ENCODE results near the gene NUP93. TPM values are rescaled to one million over a fixed set of nuclear protein-coding genes. Genes with fewer than 3 reads are reported as not detected.

NUP93 gene
- total and polyA plus RNA-seq, 2 donors (not counting 3 experiments of a cell fraction or from before 2014, with no cell fraction given), result 62.3 to 124 TPM

- Histone ChIP-seq H3K79me2 (ENCODE audit: control insufficient read depth, insufficient read depth, low read length) (peaks cover 58% of the 10 kb centered on the region), H3K9me3 (replicated peaks; ENCODE audit: control insufficient read depth, insufficient read depth, low read length) (no peaks in the 10 kb centered on the region), H3K27me3 (ENCODE audit: control insufficient read depth in 2 of 2, insufficient read depth in 2 of 2, low read length in 2 of 2) (no peaks in the 10 kb centered on the region), H3K4me3 (replicated peaks in 1 of 3; ENCODE audit: insufficient read depth in 1 of 3, low read depth in 1 of 3, low read length in 3 of 3) (no peak overlapping the region), H4K20me1 (replicated peaks; ENCODE audit: control insufficient read depth, extremely low read depth, insufficient read depth, low read length) (no peaks in the 10 kb centered on the region), H3K4me2 (ENCODE audit: insufficient read depth, low read length) (no peak overlapping the region), H2AFZ (ENCODE audit: low read depth, low read length) (no peak overlapping the region), H3K9ac (replicated peaks; ENCODE audit: extremely low read depth, insufficient read depth, low read length) (no peak overlapping the region), H3K36me3 (ENCODE audit: control insufficient read depth in 2 of 2, extremely low read depth in 1 of 2, insufficient read depth in 2 of 2, low read length in 2 of 2) (peaks cover 2 to 3% of the 10 kb centered on the region in 2 experiments), H3K27ac (ENCODE audit: insufficient read depth, low read depth, low read length) (no peak overlapping the region), H3K9me1 (replicated peaks; ENCODE audit: control insufficient read depth, extremely low read depth, insufficient read depth, low read length) (no peaks in the 10 kb centered on the region), H3K4me1 (ENCODE audit: control insufficient read depth, extremely low read depth, insufficient read depth, low read length) (peaks cover 15% of the 10 kb centered on the region)
- FAIRE-seq (no peak), DNase-seq (ENCODE audit: low read depth, low spot score) (peak; percentile 11)
- TF ChIP-seq FOS (IDR thresholded peaks at IDR 0.05; ENCODE audit: borderline replicate concordance, insufficient read depth, low read length) (no peak), EZH2 (IDR thresholded peaks at IDR 0.05; ENCODE audit: borderline replicate concordance, low read depth, low read length, severe bottlenecking) (no peak), CTCF (IDR thresholded peaks at IDR 0.05; ENCODE audit: extremely low read depth in 1 of 2, insufficient read depth in 1 of 2, low read depth in 1 of 2, low read length in 2 of 2) (no peak)
- no TSS peak for BruUV-seq (replicated peaks)
- ChIA-PET POLR2A (no interaction called here), CTCF (interaction anchor here (1.3 to 1.5 kb wide), 2 partner anchors 13 to 15 kb away, joined by 3 to 5 read pairs; no protein-coding TSS in a partner anchor)
- dilution Hi-C loops (cut with MboI; ENCODE audit: extremely low pct_ligation_motif_present, low sequenced_read_pairs) (no loop called here), intact Hi-C loops (cut with micrococcal nuclease) (no loop called here)
These were observed 13.9 kb downstream of the NUP93 start for GRCh38 chr16:56743840-56744239.

- Histone ChIP-seq H3K27ac (ENCODE audit: insufficient read depth, low read depth, low read length) (no peak overlapping the region), H3K79me2 (ENCODE audit: control insufficient read depth, insufficient read depth, low read length) (peaks cover 68% of the 10 kb centered on the region), H3K9me3 (replicated peaks; ENCODE audit: control insufficient read depth, insufficient read depth, low read length) (no peaks in the 10 kb centered on the region), H2AFZ (ENCODE audit: low read depth, low read length) (no peak overlapping the region), H4K20me1 (replicated peaks; ENCODE audit: control insufficient read depth, extremely low read depth, insufficient read depth, low read length) (no peaks in the 10 kb centered on the region), H3K4me3 (replicated peaks in 1 of 3; ENCODE audit: insufficient read depth in 1 of 3, low read depth in 1 of 3, low read length in 3 of 3) (no peak overlapping the region), H3K9ac (replicated peaks; ENCODE audit: extremely low read depth, insufficient read depth, low read length) (no peak overlapping the region), H3K9me1 (replicated peaks; ENCODE audit: control insufficient read depth, extremely low read depth, insufficient read depth, low read length) (no peaks in the 10 kb centered on the region), H3K4me1 (ENCODE audit: control insufficient read depth, extremely low read depth, insufficient read depth, low read length) (peaks cover 15% of the 10 kb centered on the region), H3K27me3 (ENCODE audit: control insufficient read depth in 2 of 2, insufficient read depth in 2 of 2, low read length in 2 of 2) (no peaks in the 10 kb centered on the region), H3K4me2 (ENCODE audit: insufficient read depth, low read length) (no peak overlapping the region), H3K36me3 (ENCODE audit: control insufficient read depth in 2 of 2, extremely low read depth in 1 of 2, insufficient read depth in 2 of 2, low read length in 2 of 2) (peaks cover 2 to 6% of the 10 kb centered on the region in 2 experiments)
- no peak for DNase-seq (ENCODE audit: low read depth, low spot score)
- POLR2A ChIA-PET, result no interaction called here
- intact Hi-C loops (cut with micrococcal nuclease), result no loop called here
- dilution Hi-C loops (cut with MboI; ENCODE audit: extremely low pct_ligation_motif_present, low sequenced_read_pairs), result no loop called here
- TF ChIP-seq JUN (IDR thresholded peaks at IDR 0.05; ENCODE audit: borderline replicate concordance, insufficient read depth, insufficient read length, low read depth), result no peak
- FAIRE-seq, result no peak
- CTCF ChIA-PET, result interaction anchor here (1.5 kb wide), 1 partner anchor 16 kb away, joined by 5 read pairs; no protein-coding TSS in a partner anchor
- BruUV-seq (replicated peaks), result no TSS peak
These were observed 15.2 kb downstream of the NUP93 start for GRCh38 chr16:56744996-56745640.
